Left lobe of liver (tissue), 2 donors: ENCODE results near the gene SETBP1. TPM values are rescaled to one million over a fixed set of nuclear protein-coding genes. Genes with fewer than 3 reads are reported as not detected.

Experiments used
- ATAC-seq: fragments of 200-7000 bp; cut with Tn5 transposase; one replicate; pipeline ENCODE4 v1.9.1; 2020; ENCODE audit warnings: mild to moderate bottlenecking, moderate library complexity
- DNase-seq: peaks from one replicate; pipeline ENCODE4 v3.0.0-alpha.2; 2020; ENCODE audit warnings: low spot score
- total RNA-seq: library from RNA; stranded (reverse); gene quantifications from one replicate; pipeline ENCODE4 v1.2.1, GENCODE V29; 2021
- donor health status: DM: no; HTN: no; CAD: no; lungs with moderate emphysema.
- donor health status: DM: no; HTN: yes; CAD: no.

SETBP1 gene
- total RNA-seq, 1 donor from 2014 or later: 17.3 TPM

DNA sequence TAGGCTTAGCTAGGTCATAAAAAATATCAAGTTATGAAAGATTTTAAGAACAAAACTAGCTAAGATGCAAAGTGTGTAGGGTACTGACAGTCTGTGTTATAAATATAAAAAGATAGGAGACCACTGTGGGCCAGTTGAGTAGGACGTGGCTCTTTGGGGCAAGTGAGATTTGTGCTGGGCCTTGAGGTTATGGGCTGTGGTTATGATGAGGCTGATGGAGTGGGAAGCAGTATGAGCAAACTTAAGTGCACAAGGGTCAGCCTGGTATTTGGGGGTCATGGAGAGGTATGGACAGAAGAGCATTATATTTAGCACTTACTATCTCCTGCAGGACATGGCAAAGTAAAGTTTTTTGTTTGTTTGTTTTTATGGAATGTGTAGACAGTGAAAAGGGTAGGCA is 70.1 kb downstream of the SETBP1 start:
- no peak for DNase-seq

DNA sequence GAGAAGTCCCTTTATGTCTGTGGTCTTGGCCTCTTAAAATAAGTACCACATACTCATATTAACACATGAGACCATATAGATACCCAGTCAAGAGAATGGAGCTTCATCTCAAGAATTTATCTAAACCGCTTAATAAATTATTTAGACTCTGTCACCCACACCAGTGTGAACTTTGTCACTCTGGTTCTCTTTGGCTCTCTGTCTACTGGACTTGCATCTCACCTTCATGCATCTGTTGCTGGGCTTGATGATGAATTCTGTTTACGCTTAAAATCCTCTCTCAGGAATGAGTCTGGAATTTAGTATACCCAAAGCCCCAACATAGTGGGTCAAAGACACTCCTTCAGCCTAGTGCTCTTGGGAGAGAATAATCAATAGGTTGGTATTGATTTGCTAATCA is 73.9 kb downstream of the SETBP1 start:
- DNase-seq (no peak), ATAC-seq (peak; percentile 52)

More for the DNA sequence above, 70.1 kb downstream of the SETBP1 start:
- no peak for ATAC-seq

DNA sequence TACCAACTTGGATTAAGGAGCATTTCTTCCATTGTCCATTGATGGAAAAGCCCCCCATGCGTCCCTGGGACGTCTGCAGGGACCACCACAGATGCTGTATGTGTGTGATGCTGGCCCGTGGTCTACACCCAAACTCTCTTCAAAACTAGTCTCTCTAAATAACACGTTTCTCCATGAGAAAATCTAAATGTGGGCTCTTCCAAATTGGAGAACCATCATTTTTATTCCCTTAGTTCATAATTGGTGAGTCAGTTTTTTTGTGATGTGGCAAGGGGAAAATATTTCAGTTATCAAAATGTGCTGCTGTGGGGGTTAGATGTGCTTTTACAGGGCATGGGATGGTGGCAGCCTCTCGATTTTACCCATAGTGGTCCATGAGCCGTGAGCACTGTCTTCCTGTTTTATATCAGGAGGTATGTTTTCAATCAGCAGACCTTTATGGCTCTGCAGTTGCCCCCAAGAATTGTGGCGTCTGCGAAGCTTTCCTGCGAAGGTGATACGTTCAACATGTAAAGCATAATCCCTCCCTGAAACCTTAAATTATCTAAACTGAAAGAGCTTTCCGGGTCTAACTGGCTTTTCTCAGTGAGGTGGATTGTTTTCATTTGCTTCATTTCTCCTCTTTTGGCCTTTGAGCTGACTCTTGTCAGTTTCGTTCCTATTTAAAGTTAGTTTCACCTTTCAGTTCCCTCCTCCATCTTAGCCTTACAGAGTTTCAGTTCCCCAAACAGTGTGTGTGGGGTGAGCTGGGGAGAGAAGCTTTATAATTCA is 78.4 kb downstream of the SETBP1 start:
- ATAC-seq (peak; percentile 21), DNase-seq (no peak)

DNA sequence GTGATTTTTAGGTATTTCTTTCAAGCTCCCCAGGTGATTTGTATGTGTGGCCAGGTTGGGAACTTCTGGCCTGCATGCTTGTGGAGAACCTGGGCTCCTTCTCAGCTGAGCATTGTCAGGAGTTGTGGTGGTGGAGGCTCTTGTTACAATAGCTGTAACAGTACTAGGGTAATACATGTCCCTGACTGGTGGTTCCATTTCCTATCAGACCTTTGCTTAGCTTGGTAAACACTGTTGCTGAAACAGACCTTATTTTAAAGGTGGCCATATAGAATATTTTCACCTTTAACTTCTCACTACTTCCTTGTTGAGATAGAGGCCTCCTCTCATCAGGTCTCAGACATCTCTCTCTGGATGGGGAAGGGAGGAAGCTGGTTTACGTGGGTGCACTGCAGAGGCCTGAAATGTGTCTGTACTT is 79.2 kb downstream of the SETBP1 start:
- no peak for DNase-seq
- no peak for ATAC-seq

GRCh38 chr18:44761812-44762211 is 81.1 kb downstream of the SETBP1 start:
- DNase-seq (no peak), ATAC-seq (peak; percentile 67)

GRCh38 chr18:44763327-44763726 is 82.6 kb downstream of the SETBP1 start:
- ATAC-seq (peak; percentile 31), DNase-seq (no peak)

GRCh38 chr18:44764863-44765262 is 84.2 kb downstream of the SETBP1 start:
- ATAC-seq (peak; percentile 62), DNase-seq (no peak)

DNA sequence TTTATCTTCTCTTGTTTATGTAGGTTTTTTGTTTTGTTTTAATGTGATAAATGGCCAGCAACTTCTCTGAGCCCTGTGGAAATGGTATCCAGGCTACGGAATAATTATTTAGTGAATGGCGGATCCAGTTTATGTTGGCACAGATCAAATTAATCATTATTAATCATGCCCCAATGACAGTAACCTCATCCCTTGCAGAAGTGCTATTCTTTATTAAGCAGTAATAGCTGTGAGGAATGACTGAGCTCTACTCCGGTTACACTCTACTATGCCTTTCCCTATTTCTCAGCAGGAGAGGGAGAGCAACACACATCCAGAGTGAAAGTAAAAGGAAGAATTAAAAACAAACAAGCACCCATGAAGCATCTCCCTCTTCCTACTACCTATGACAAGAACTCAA is 84.8 kb downstream of the SETBP1 start:
- no peak for DNase-seq

GRCh38 chr18:44766450-44766849 is 85.8 kb downstream of the SETBP1 start:
- no peak for ATAC-seq
- DNase-seq: no peak

More for the DNA sequence above, 84.8 kb downstream of the SETBP1 start:
- no peak for ATAC-seq

DNA sequence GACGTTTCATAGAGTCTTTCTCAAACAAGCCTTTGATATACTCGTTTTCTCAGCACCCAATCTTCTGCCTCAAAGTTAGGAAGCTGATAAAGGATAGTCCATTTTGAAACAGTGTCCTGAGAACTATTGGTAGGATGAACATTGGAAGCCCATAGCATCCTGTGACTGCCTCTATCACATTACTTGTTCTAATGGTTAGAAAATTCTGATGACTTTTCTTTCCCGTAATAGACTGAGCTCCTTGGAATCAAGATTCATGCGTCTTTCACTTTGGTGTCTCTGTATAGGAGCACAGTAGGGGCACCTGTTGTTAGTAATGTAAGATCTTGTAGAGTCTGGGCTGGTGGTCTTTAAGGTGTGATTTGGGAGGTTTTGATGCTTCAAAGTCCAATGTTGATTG is 87.1 kb downstream of the SETBP1 start:
- ATAC-seq (no peak), DNase-seq (no peak)

GRCh38 chr18:44770641-44771040 is 90.0 kb downstream of the SETBP1 start:
- DNase-seq (no peak), ATAC-seq (peak; percentile 14)

DNA sequence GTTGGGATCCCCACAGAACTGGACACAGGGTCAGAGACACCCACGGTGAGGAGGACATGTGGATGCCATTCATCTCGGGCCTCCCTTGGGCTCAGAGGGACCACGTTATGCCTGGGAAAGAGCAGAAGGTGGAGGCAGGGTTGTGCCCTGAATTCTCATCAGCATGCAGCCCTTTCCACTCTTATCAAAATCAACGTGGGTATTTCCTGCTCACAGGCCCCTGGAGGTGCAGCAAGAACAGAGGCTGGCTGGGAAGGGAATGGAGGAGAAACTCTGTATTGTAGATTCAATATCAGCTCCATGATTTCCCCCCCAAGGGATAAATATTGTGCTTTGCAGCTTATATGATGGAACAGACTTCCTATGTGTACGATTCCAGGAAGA is 90.9 kb downstream of the SETBP1 start:
- DNase-seq (no peak), ATAC-seq (no peak)

DNA sequence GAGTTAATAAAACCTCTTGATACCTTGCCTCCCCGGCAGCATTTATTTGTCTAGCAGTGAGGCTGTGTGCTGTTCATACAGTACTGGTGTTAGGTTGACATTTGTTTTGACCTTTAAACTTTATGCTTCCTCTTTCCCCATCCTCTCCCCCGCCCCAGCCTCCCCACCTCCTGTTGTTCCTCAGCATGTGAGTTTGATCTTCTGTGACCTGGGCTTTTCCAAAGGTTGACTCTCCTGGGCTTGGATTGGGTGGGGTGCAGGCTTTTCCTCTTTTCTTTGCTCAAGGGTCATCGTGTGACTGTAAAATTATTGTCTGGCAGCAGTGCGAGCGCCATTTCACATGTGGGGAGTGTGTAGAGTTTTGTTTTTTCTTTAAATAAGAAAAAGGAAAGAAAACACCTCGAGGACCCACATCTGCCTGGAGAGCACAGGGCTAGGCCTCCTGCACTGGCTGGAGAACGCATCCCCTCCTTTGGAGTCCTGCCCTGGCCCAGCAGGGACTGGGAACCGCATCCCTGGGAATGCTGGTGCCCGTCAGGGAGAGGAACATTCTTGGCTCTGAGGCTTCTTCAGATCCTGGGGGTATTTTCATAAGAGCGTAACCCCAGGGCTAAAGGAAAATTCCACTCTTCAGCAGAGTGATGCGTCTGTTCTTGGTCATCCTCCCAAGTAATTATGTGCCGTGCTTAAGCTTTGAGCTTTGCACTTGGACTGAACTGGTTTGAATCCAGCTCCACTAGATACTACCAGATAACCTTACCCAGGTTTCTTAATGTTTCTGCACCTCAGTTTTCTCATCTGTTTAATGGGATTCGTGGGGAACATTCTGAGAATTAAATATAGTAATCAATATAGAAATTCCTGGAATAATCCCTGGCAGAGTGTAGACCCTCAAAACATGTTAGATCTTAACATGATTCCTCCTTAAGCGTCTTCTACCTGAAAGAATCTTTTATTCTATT is 91.5 kb downstream of the SETBP1 start:
- peak; percentile 93 for ATAC-seq
- DNase-seq: peak; percentile 75

GRCh38 chr18:44773640-44774155 is 93.0 kb downstream of the SETBP1 start:
- no peak for DNase-seq
- no peak for ATAC-seq

DNA sequence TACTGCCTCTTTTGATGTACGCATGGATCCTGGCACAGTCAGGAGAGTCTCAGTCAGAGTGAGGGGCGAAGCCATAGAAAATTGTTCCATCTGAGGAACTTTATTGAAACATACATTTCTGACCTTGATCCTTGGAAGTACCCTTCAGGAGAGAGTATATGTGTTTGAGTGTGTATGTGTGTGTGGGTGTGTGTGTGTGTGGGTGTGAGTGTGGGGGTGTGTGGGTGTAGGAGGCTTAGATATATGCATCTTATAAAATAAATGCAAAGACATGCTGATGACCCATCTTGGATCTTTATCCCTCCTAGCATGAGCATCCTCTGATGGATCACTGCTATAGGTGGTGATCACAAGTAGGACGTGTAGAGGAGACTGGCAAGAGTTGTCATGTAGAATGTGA is 93.5 kb downstream of the SETBP1 start:
- no peak for DNase-seq
- ATAC-seq: no peak

DNA sequence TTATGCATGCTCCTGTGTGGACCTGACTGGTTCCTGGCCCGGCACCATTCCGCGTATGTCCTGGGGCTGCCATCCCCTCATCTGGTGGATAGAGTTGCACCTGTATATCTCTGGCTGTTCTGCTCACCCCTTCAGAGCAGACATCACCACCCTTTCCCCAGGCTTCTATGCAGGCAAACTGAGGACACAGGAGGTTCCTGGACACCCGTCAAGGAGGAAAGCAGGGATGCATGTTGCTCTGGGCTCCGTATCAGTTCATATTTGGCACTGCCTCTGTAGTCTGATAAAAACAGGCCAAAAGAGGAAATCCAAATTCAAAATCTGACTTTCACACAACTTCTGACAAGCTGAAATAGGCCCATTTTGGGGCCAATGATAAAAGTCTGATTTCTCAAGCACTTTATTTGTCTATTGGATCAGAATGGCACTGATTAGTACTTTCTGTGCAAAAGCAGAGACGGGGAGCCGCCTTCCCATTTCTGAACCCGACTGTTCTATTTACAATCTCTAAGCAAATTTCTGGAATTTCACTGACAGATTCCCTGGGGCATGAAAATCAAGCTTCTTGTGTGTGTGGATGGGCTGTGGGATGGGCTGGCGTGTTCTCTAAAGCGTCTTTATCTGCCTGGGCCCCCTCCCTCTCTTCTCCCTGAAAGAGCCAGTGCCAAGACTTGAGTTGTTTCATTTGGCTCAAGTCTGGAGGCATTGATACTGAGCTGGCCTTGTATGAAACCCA is 96.9 kb downstream of the SETBP1 start:
- peak; percentile 60 for ATAC-seq
- no peak for DNase-seq

GRCh38 chr18:44778788-44779187 is 98.1 kb downstream of the SETBP1 start:
- ATAC-seq: no peak

GRCh38 chr18:44779753-44780292 is 99.1 kb downstream of the SETBP1 start:
- ATAC-seq (no peak), DNase-seq (no peak)

More at GRCh38 chr18:44778788-44779187, 98.1 kb downstream of the SETBP1 start:
- DNase-seq: no peak

- ATAC-seq (no peak), DNase-seq (no peak)
Observed at GRCh38 chr18:44781886-44782285, 101.2 kb downstream of the SETBP1 start.

DNA sequence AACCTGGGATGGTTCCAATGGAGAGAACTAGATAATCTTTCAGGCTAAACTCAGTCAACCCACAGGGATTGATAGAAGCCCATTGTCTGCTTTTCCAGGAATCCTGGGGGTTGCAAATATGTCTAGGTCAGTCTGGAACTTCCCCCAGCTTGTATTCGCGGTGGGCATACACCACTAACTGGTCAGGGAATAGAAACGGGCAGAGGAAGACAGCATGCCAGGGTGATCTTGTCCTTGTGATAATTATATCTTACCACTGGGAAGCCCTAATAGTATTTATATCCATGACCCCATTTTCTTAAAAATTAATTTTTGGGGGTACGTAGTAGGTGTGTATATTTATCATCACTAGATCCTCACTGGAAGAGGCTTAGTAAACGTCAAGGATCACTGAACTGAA is 101.9 kb downstream of the SETBP1 start:
- no peak for DNase-seq
- ATAC-seq: no peak

- ATAC-seq: peak; percentile 66
- DNase-seq: no peak
Observed at GRCh38 chr18:44783371-44783770, 102.7 kb downstream of the SETBP1 start.
